Esophagus muscularis mucosa (tissue), 3 donors: ENCODE measurements around the gene AHCYL2.

ENCODE experiments used
- CTCF ChIP-seq, 3 experiments: fragments of 200-600 bp in 2 of 3; fragments of 450-650 bp in 1 of 3; sonication (generic) in 2 of 3; IDR thresholded peaks; one replicate each; pipeline ENCODE4 v1.5.1; 2017 to 2019; ENCODE audit warnings: antibody characterized with exemption in 3 of 3, mild to moderate bottlenecking in 2 of 3, moderate library complexity in 1 of 3
- POLR2A ChIP-seq: fragments of 450-650 bp; IDR thresholded peaks from one replicate; pipeline ENCODE4 v1.6.1; 2017; ENCODE audit warnings: antibody characterized with exemption, moderate library complexity, mild to moderate bottlenecking, low read depth

DNA sequence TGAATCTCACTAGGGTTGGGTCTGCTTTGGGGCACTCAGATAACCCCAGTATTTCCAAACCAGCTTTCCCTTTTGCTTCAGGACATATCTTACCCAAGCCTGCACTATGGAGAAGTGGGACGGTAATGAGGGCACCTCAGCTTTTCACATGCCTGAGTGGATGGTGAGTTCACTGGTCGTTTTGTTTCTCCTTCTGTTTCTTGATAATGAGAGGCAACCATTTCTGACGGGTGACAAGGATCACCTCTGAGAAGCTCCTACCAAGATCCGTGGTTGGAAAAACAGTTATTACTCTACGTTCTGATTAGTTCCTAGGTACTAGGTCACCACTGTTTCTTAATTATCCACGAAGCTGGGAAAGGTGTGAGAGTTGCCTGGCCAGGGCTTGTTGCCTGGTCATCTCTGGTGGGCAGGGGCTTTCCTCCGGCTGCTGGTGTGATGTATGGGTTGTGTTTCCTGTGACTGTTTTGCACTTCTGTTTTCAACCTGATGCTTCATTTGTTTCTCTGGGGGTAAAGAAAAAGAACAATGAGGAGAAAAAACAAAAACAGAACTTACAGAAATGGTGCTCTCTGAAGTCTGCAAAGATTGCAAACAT lies 143.7 kb downstream of the AHCYL2 start:
- TF ChIP-seq CTCF (IDR thresholded peaks at IDR 0.05) (no peak), POLR2A (no peak)
